Measurements from ENCODE around the gene PPP1R18.

DNA sequence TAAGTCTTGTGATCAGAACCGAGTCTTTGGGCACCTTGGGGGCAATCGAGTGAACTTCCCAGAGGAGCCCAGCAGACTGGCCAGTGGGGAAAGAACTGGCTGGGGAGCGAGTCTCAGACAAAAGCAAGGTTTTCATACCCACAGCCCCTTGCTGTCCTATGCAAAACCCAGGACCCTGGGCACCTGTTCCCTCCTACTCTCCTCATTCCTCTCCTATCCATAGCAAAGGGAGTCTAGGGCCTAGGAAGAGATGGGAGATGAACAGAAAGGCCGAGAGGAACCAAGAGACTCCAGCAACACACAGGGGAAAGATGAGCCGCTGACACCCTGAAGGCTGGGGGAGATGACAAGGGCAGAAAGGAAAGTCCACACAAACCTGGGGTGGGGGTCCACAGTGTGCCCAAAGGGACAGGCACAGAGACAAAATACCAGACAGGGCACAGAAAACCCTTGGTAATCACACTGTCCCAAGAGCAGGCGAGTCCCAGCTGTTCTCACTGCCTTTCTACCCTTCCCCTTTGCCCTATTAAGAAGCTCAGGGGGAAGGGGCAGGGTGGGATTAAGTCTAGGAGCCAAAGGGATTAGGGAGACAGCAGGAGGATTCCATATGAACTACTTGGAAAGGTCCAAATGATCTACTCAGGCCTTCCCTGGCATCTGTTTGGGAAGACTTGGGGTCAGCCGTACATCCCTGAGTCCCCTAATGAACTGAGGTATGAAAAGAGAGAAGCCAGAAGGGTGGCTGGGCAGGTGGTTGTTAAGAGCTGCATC is 6.5 kb downstream of the PPP1R18 start:
- TF ChIP-seq, protein P1, sequence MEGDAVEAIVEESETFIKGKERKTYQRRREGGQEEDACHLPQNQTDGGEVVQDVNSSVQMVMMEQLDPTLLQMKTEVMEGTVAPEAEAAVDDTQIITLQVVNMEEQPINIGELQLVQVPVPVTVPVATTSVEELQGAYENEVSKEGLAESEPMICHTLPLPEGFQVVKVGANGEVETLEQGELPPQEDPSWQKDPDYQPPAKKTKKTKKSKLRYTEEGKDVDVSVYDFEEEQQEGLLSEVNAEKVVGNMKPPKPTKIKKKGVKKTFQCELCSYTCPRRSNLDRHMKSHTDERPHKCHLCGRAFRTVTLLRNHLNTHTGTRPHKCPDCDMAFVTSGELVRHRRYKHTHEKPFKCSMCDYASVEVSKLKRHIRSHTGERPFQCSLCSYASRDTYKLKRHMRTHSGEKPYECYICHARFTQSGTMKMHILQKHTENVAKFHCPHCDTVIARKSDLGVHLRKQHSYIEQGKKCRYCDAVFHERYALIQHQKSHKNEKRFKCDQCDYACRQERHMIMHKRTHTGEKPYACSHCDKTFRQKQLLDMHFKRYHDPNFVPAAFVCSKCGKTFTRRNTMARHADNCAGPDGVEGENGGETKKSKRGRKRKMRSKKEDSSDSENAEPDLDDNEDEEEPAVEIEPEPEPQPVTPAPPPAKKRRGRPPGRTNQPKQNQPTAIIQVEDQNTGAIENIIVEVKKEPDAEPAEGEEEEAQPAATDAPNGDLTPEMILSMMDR (IDR thresholded peaks at IDR 0.05; ENCODE audit: poor library complexity), result no peak
- no peak for TF ChIP-seq EZH2 (IDR thresholded peaks at IDR 0.05; ENCODE audit: borderline replicate concordance)
- TF ChIP-seq EZH2phosphoT487 (IDR thresholded peaks at IDR 0.05; ENCODE audit: low read depth, severe bottlenecking, unreplicated experiment), result no peak

Data from hepatocyte (in vitro differentiated cells).